IMR-90 (cell line): ENCODE measurements around the gene SURF2. TPM values are rescaled to one million over a fixed set of nuclear protein-coding genes. Genes with fewer than 3 reads are reported as not detected.

Experiments used
- ATAC-seq: fragments of 200-7000 bp; cut with Tn5 transposase; 2 replicates; pipeline ENCODE4 v1.9.1; 2020; ENCODE audit warnings: low read depth, mild to moderate bottlenecking, moderate library complexity
- BruUV-seq: library from RNA; stranded (reverse); fragments of 400-500 nt; replicated peaks from 2 replicates; lab custom pipeline; 2021; lab: Mats Ljungman, UMichigan
- CTCF ChIA-PET: fragments of 300-600 bp; formaldehyde crosslinking; extraction: SDS; loops from one replicate; lab custom pipeline; 2021; ENCODE audit warnings: antibody characterized with exemption; lab: Yijun Ruan, JAX
- POLR2A ChIA-PET: fragments of 300-600 bp; sonication (Branson Sonifier 250); formaldehyde crosslinking; loops from one replicate; lab custom pipeline; 2022; ENCODE audit warnings: antibody characterized with exemption; ENCODE audit not compliant: unreplicated experiment; lab: Charles Lee
- DNase-seq: peaks from one replicate; pipeline ENCODE4 v3.0.0; 2013
- H2AFZ ChIP-seq: replicated peaks from 2 replicates; pipeline ENCODE3; 2013; ENCODE audit warnings: low read length, mild to moderate bottlenecking; ENCODE audit not compliant: poor library complexity
- H2AK5ac ChIP-seq: 2 replicates; pipeline ENCODE4 v1.6.1; 2013; ENCODE audit warnings: low read depth, low read length, inconsistent platforms
- H2AK9ac ChIP-seq: replicated peaks from 2 replicates; pipeline ENCODE3; 2013; ENCODE audit warnings: mild to moderate bottlenecking, low read depth, low read length, moderate library complexity; ENCODE audit not compliant: poor library complexity
- H2BK120ac ChIP-seq: 2 replicates; pipeline ENCODE4 v1.6.1; 2013; ENCODE audit warnings: low read depth, low read length, inconsistent platforms
- H2BK15ac ChIP-seq: 3 replicates; pipeline ENCODE4 v1.6.1; 2013; ENCODE audit warnings: low read depth, low read length, inconsistent platforms
- H2BK20ac ChIP-seq: 2 replicates; pipeline ENCODE4 v1.6.1; 2013; ENCODE audit warnings: low read depth, mild to moderate bottlenecking, inconsistent platforms, low read length, moderate library complexity
- H2BK5ac ChIP-seq: 2 replicates; pipeline ENCODE4 v1.6.1; 2013; ENCODE audit warnings: mild to moderate bottlenecking, low read depth, low read length, inconsistent platforms; ENCODE audit not compliant: poor library complexity, severe bottlenecking
- H3K14ac ChIP-seq: replicated peaks from 2 replicates; pipeline ENCODE4 v1.6.1; 2013; ENCODE audit warnings: low read depth, low read length, inconsistent platforms
- H3K18ac ChIP-seq: 2 replicates; pipeline ENCODE4 v1.6.1; 2013; ENCODE audit warnings: low read depth, low read length, control low read depth
- H3K23ac ChIP-seq: 2 replicates; pipeline ENCODE4 v1.6.1; 2013; ENCODE audit warnings: low read depth, low read length, inconsistent platforms
- H3K27ac ChIP-seq: 2 replicates; pipeline ENCODE4 v1.5.1; 2013; ENCODE audit warnings: mild to moderate bottlenecking, control low read depth, low read length; ENCODE audit not compliant: insufficient read depth
- H3K27me3 ChIP-seq: 2 replicates; pipeline ENCODE4 v1.6.1; 2013; ENCODE audit warnings: low read length; ENCODE audit not compliant: control insufficient read depth, insufficient read depth
- H3K36me3 ChIP-seq: 2 replicates; pipeline ENCODE4 v1.6.1; 2013; ENCODE audit warnings: low read length, mixed read lengths; ENCODE audit not compliant: control insufficient read depth, insufficient read depth
- H3K4ac ChIP-seq: 2 replicates; pipeline ENCODE4 v1.6.1; 2013; ENCODE audit warnings: low read depth, low read length, inconsistent platforms
- H3K4me1 ChIP-seq: 2 replicates; pipeline ENCODE4 v1.6.1; 2013; ENCODE audit warnings: low read length, mixed read lengths; ENCODE audit not compliant: control insufficient read depth, insufficient read depth
- H3K4me2 ChIP-seq: 2 replicates; pipeline ENCODE4 v1.6.1; 2013; ENCODE audit warnings: low read depth, mild to moderate bottlenecking, control low read depth, low read length, moderate library complexity
- H3K4me3 ChIP-seq: 2 replicates; pipeline ENCODE4 v1.5.1; 2013; ENCODE audit warnings: low read depth, mild to moderate bottlenecking, control low read depth, low read length, moderate library complexity; ENCODE audit not compliant: insufficient read depth
- H3K56ac ChIP-seq: 2 replicates; pipeline ENCODE4 v1.6.1; 2013; ENCODE audit warnings: low read length, inconsistent platforms; ENCODE audit not compliant: insufficient read depth; ENCODE audit errors: extremely low read depth
- H3K79me1 ChIP-seq, 2 experiments: 2 replicates each; pipeline ENCODE4 v1.6.1; 2013; ENCODE audit warnings: low read length in 2 of 2, inconsistent platforms in 1 of 2, low read depth in 1 of 2
- H3K9ac ChIP-seq: 2 replicates; pipeline ENCODE4 v1.6.1; 2013; ENCODE audit warnings: low read depth, low read length, control low read depth
- H3K9me1 ChIP-seq: 2 replicates; pipeline ENCODE4 v1.6.1; 2013; ENCODE audit warnings: low read length, inconsistent platforms; ENCODE audit not compliant: insufficient read depth
- H3K9me3 ChIP-seq: 2 replicates; pipeline ENCODE4 v1.6.1; 2013; ENCODE audit warnings: low read length; ENCODE audit not compliant: control insufficient read depth, insufficient read depth
- H4K20me1 ChIP-seq: 2 replicates; pipeline ENCODE4 v1.6.1; 2013; ENCODE audit warnings: low read length, inconsistent platforms; ENCODE audit not compliant: insufficient read depth
- H4K5ac ChIP-seq: 2 replicates; pipeline ENCODE4 v1.6.1; 2013; ENCODE audit warnings: mild to moderate bottlenecking, low read depth, low read length, control low read depth
- H4K8ac ChIP-seq, 2 experiments: 2 replicates each; pipeline ENCODE4 v1.6.1; 2013; ENCODE audit warnings: low read depth in 2 of 2, low read length in 2 of 2, control low read depth in 1 of 2, inconsistent platforms in 1 of 2
- H4K91ac ChIP-seq: 2 replicates; pipeline ENCODE4 v1.6.1; 2013; ENCODE audit warnings: low read depth, low read length, inconsistent platforms; ENCODE audit not compliant: insufficient read depth
- CEBPB ChIP-seq: IDR thresholded peaks from 2 replicates; pipeline ENCODE4 v1.6.1; 2012; ENCODE audit warnings: low read depth, low read length, improper control_type of control experiment
- CHD1 ChIP-seq: IDR thresholded peaks from 2 replicates; pipeline ENCODE4 v1.6.1; 2012; ENCODE audit warnings: low read depth, low read length, improper control_type of control experiment
- ELK1 ChIP-seq: fragments of 150-350 bp; IDR thresholded peaks from 2 replicates; pipeline ENCODE4 v1.6.1; 2016; ENCODE audit warnings: low read depth, mild to moderate bottlenecking, low read length, moderate library complexity, borderline replicate concordance
- FOS ChIP-seq: fragments of 150-350 bp; IDR thresholded peaks from 2 replicates; pipeline ENCODE4 v1.6.1; 2016; ENCODE audit warnings: low read depth, low read length
- MAFK ChIP-seq: IDR thresholded peaks from 2 replicates; pipeline ENCODE4 v1.6.1; 2012; ENCODE audit warnings: low read depth, low read length, improper control_type of control experiment
- MAZ ChIP-seq: IDR thresholded peaks from 2 replicates; pipeline ENCODE4 v1.6.1; 2012; ENCODE audit warnings: low read depth, mild to moderate bottlenecking, low read length, improper control_type of control experiment, moderate library complexity, borderline replicate concordance
- MXI1 ChIP-seq: IDR thresholded peaks from 2 replicates; pipeline ENCODE4 v1.6.1; 2012; ENCODE audit warnings: low read depth, mild to moderate bottlenecking, low read length, moderate library complexity, borderline replicate concordance
- NFE2L2 ChIP-seq: fragments of 150-350 bp; IDR thresholded peaks from 2 replicates; pipeline ENCODE4 v1.6.1; 2016; ENCODE audit warnings: low read depth, mild to moderate bottlenecking, low read length
- RAD21 ChIP-seq: IDR thresholded peaks from 2 replicates; pipeline ENCODE4 v1.6.1; 2012; ENCODE audit warnings: low read length, improper control_type of control experiment
- RCOR1 ChIP-seq: IDR thresholded peaks from 2 replicates; pipeline ENCODE4 v1.6.1; 2012; ENCODE audit warnings: mild to moderate bottlenecking, low read length, improper control_type of control experiment; ENCODE audit not compliant: insufficient replicate concordance
- RFX5 ChIP-seq: IDR thresholded peaks from 2 replicates; pipeline ENCODE4 v1.8.0; 2012; ENCODE audit warnings: low read depth, mild to moderate bottlenecking, low read length, moderate library complexity
- SMC3 ChIP-seq: fragments of 150-350 bp; IDR thresholded peaks from 2 replicates; pipeline ENCODE4 v1.6.1; 2016; ENCODE audit warnings: low read depth, mild to moderate bottlenecking, antibody characterized with exemption, low read length, moderate library complexity
- USF2 ChIP-seq: fragments of 150-350 bp; IDR thresholded peaks from 2 replicates; pipeline ENCODE4 v1.6.1; 2017; ENCODE audit warnings: mild to moderate bottlenecking, antibody characterized with exemption, low read length, low read depth
- WGBS, 2 experiments: methylation state at CpG; one replicate each; pipeline versions ENCODE4 v1.1.5 to v1.1.7; 2013; ENCODE audit warnings: missing lambda C conversion rate in 2 of 2; ENCODE audit not compliant: insufficient read length in 1 of 2; ENCODE audit errors: extremely low coverage in 2 of 2; 5-methylcytosine and 5-hydroxymethylcytosine counted together
- dilution Hi-C: fragments of 300-500 bp; cut with HindIII; formaldehyde crosslinking; loops from one replicate; pipeline ENCODE4 v1.14.3; 2018; ENCODE audit warnings: low sequenced_read_pairs; ENCODE audit not compliant: unreplicated experiment
- in situ Hi-C: fragments of 300-500 bp; cut with MboI; formaldehyde crosslinking; loops from 3 replicates; pipeline ENCODE4 v1.14.3; 2019; ENCODE audit warnings: low sequenced_read_pairs, inconsistent platforms, mixed read lengths
- intact Hi-C: fragments of 100-400 bp; cut with micrococcal nuclease; formaldehyde crosslinking; loops from 2 replicates; pipeline ENCODE4 v1.10.0; 2022
- polyA plus RNA-seq, 3 experiments: library from polyadenylated mRNA; depleted of rRNA; stranded (reverse); fragments of >200 nt; gene quantifications; 2 replicates each; pipeline ENCODE4 v1.2.3, GENCODE V29; 2012; ENCODE audit warnings: low replicate concordance in 1 of 3
- total RNA-seq: library from RNA; depleted of rRNA; stranded (reverse); fragments of >200 nt; gene quantifications from 2 replicates; pipeline ENCODE4 v1.2.3, GENCODE V29; 2012
- TF ChIP-seq, protein P1 (sequence below): conservative IDR thresholded peaks from 2 replicates; pipeline ENCODE4 v1.5.1; 2012; ENCODE audit warnings: mild to moderate bottlenecking, low read depth, low read length, improper control_type of control experiment

The SURF2 gene
- total and polyA plus RNA-seq, 2 of the 4 experiments (the other 2 are of a cell fraction), result 9.9 to 16.3 TPM

- H2BK20ac ChIP-seq, result no peak overlapping the region
- H4K5ac ChIP-seq, result no peak overlapping the region
- H3K14ac ChIP-seq, result no peak overlapping the region
- H2AFZ ChIP-seq, result no peak overlapping the region
- no peak overlapping the region for H2AK9ac ChIP-seq
- no peak overlapping the region for H3K4me2 ChIP-seq
- H3K27ac ChIP-seq, result no peak overlapping the region
- H4K8ac ChIP-seq, result no peak overlapping the region
- H3K4me3 ChIP-seq, result no peak overlapping the region
- H3K79me1 ChIP-seq, result no peaks in the 10 kb centered on the region
- TF ChIP-seq RAD21, result no peak
- TF ChIP-seq MAZ, result no peak
- no peak for TF ChIP-seq MAFK
- TF ChIP-seq, protein P1, sequence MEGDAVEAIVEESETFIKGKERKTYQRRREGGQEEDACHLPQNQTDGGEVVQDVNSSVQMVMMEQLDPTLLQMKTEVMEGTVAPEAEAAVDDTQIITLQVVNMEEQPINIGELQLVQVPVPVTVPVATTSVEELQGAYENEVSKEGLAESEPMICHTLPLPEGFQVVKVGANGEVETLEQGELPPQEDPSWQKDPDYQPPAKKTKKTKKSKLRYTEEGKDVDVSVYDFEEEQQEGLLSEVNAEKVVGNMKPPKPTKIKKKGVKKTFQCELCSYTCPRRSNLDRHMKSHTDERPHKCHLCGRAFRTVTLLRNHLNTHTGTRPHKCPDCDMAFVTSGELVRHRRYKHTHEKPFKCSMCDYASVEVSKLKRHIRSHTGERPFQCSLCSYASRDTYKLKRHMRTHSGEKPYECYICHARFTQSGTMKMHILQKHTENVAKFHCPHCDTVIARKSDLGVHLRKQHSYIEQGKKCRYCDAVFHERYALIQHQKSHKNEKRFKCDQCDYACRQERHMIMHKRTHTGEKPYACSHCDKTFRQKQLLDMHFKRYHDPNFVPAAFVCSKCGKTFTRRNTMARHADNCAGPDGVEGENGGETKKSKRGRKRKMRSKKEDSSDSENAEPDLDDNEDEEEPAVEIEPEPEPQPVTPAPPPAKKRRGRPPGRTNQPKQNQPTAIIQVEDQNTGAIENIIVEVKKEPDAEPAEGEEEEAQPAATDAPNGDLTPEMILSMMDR, result no peak
- no peak for TF ChIP-seq RCOR1
- TF ChIP-seq NFE2L2, result no peak
- TF ChIP-seq SMC3, result no peak
- TF ChIP-seq CEBPB, result no peak
- no peak for TF ChIP-seq FOS
- no peak for TF ChIP-seq RFX5
- no peak for TF ChIP-seq CHD1
- TF ChIP-seq ELK1, result no peak
- TF ChIP-seq USF2, result no peak
- TF ChIP-seq MXI1, result no peak
- no TSS peak for BruUV-seq
- H3K56ac ChIP-seq, result no peak overlapping the region
- H3K27me3 ChIP-seq, result peaks cover 17% of the 10 kb centered on the region
- H3K4ac ChIP-seq, result no peak overlapping the region
- intact Hi-C loops (no loop called here), in situ Hi-C loops (no loop called here), dilution Hi-C loops (no loop called here)
- H4K20me1 ChIP-seq, result no peaks in the 10 kb centered on the region
- no peak overlapping the region for H4K91ac ChIP-seq
- ATAC-seq (no peak), DNase-seq (no peak)
- no peak overlapping the region for H2BK15ac ChIP-seq
- no peaks in the 10 kb centered on the region for H3K9me1 ChIP-seq
- H2BK120ac ChIP-seq, result no peak overlapping the region
- POLR2A ChIA-PET, result no interaction called here
- H3K23ac ChIP-seq, result no peak overlapping the region
- H3K9ac ChIP-seq, result no peak overlapping the region
- no peaks in the 10 kb centered on the region for H3K9me3 ChIP-seq
- no peaks in the 10 kb centered on the region for H3K36me3 ChIP-seq
- WGBS, 2 experiments, result 85% methylated on average over 7 of the region's 13 CpGs; no CpG with 5 or more reads in 1 of the 2 experiments
- H2BK5ac ChIP-seq, result no peak overlapping the region
- CTCF ChIA-PET, result interaction anchor here (0.5 kb wide), 1 partner anchor 139 kb away, joined by 5 read pairs; no protein-coding TSS in a partner anchor
- H3K18ac ChIP-seq, result no peak overlapping the region
- no peak overlapping the region for H2AK5ac ChIP-seq
- no peaks in the 10 kb centered on the region for H3K4me1 ChIP-seq
Observed at GRCh38 chr9:133323991-133324703, 32.2 kb upstream of the SURF2 start.
